LNCaP clone FGC (cell line): ENCODE measurements around the gene LRRC56.

Source experiments
- DNase-seq: peaks from one replicate; pipeline ENCODE4 v3.0.0-alpha.2; 2011; ENCODE audit warnings: low read depth
- H3K4me3 ChIP-seq: 2 replicates; pipeline ENCODE4 v1.5.1; 2011; ENCODE audit warnings: mild to moderate bottlenecking, low read depth, low read length, control low read depth
- CTCF ChIP-seq: IDR thresholded peaks from 2 replicates; pipeline ENCODE4 v1.5.1; 2012; ENCODE audit warnings: mild to moderate bottlenecking; ENCODE audit not compliant: control insufficient read depth, insufficient read depth; ENCODE audit errors: extremely low read depth

The LRRC56 gene

GRCh38 chr11:587978-588380, 50.7 kb downstream of the LRRC56 start:
- H3K4me3 ChIP-seq, result no peak overlapping the region
- no peak for DNase-seq
- no peak for TF ChIP-seq CTCF

- no peak for TF ChIP-seq CTCF
- H3K4me3 ChIP-seq, result no peak overlapping the region
- DNase-seq, result no peak
Measured at GRCh38 chr11:589798-590197, 52.5 kb downstream of the LRRC56 start.

- H3K4me3 ChIP-seq, result no peak overlapping the region
- no peak for DNase-seq
- no peak for TF ChIP-seq CTCF
Measured at GRCh38 chr11:590997-591396, 53.7 kb downstream of the LRRC56 start.

- DNase-seq, result no peak
Measured at GRCh38 chr11:592501-592900, 55.2 kb downstream of the LRRC56 start.

GRCh38 chr11:592918-593317, 55.6 kb downstream of the LRRC56 start:
- no peak for DNase-seq
- H3K4me3 ChIP-seq, result no peak overlapping the region
- TF ChIP-seq CTCF, result no peak

More at GRCh38 chr11:592501-592900, 55.2 kb downstream of the LRRC56 start:
- no peak for TF ChIP-seq CTCF
- no peak overlapping the region for H3K4me3 ChIP-seq

GRCh38 chr11:593347-593746, 56.0 kb downstream of the LRRC56 start:
- DNase-seq, result no peak
- TF ChIP-seq CTCF, result no peak
- no peak overlapping the region for H3K4me3 ChIP-seq

GRCh38 chr11:595400-595799, 58.1 kb downstream of the LRRC56 start:
- no peak for TF ChIP-seq CTCF
- DNase-seq, result no peak

More at GRCh38 chr11:595400-595799, 58.1 kb downstream of the LRRC56 start:
- H3K4me3 ChIP-seq, result no peak overlapping the region
